CD8-positive, alpha-beta memory T cell (primary cell): ENCODE results near the gene ETV6. TPM values are rescaled to one million over a fixed set of nuclear protein-coding genes. Genes with fewer than 3 reads are reported as not detected.

Experiments used
- CTCF ChIA-PET: fragments of 350-600 bp; sonication (Branson Sonifier 250); formaldehyde crosslinking; loops from one replicate; lab custom pipeline; 2021; ENCODE audit warnings: antibody characterized with exemption; lab: Charles Lee
- POLR2A ChIA-PET: fragments of 350-600 bp; sonication (Branson Sonifier 250); formaldehyde crosslinking; loops from one replicate; lab custom pipeline; 2021; ENCODE audit warnings: antibody characterized with exemption; lab: Charles Lee
- DNase-seq, 5 donors: peaks; one replicate each; pipeline versions ENCODE4 v3.0.0 to v3.0.0-alpha.2; 2020 to 2022; ENCODE audit warnings: mixed read lengths in 1 of 5
- H3K27ac ChIP-seq: one replicate; pipeline ENCODE4 v1.7.0; 2013; ENCODE audit warnings: low read depth, mild to moderate bottlenecking, low read length, moderate library complexity
- H3K27me3 ChIP-seq: 2 replicates; pipeline ENCODE4 v1.7.0; 2013; ENCODE audit warnings: low read length, mild to moderate bottlenecking; ENCODE audit not compliant: insufficient read depth, poor library complexity, severe bottlenecking
- H3K36me3 ChIP-seq: 2 replicates; pipeline ENCODE4 v1.7.0; 2013; ENCODE audit warnings: mild to moderate bottlenecking, low read length, moderate library complexity; ENCODE audit not compliant: insufficient read depth
- H3K4me1 ChIP-seq: 2 replicates; pipeline ENCODE4 v1.7.0; 2013; ENCODE audit warnings: mild to moderate bottlenecking, low read length, moderate library complexity; ENCODE audit not compliant: insufficient read depth
- H3K4me3 ChIP-seq: 2 replicates; pipeline ENCODE4 v1.7.0; 2013; ENCODE audit warnings: mild to moderate bottlenecking, low read length
- H3K9me3 ChIP-seq: 2 replicates; pipeline ENCODE4 v1.7.0; 2013; ENCODE audit warnings: mild to moderate bottlenecking, low read length
- H3K27ac Mint-ChIP-seq, 8 donors: one replicate each; pipeline ENCODE4 v1.8.0; 2020 to 2021; ENCODE audit warnings: mixed read lengths in 8 of 8, mild to moderate bottlenecking in 6 of 8, inconsistent platforms in 3 of 8, moderate library complexity in 3 of 8
- H3K27me3 Mint-ChIP-seq, 2 donors: one replicate each; pipeline ENCODE4 v1.8.0; 2020 to 2021; ENCODE audit warnings: mixed read lengths in 2 of 2, mild to moderate bottlenecking in 1 of 2, moderate library complexity in 1 of 2
- H3K36me3 Mint-ChIP-seq, 3 donors: one replicate each; pipeline ENCODE4 v1.8.0; 2020 to 2021; ENCODE audit warnings: mixed read lengths in 3 of 3, inconsistent platforms in 1 of 3, mild to moderate bottlenecking in 1 of 3
- H3K4me1 Mint-ChIP-seq, 3 donors: one replicate each; pipeline ENCODE4 v1.8.0; 2020 to 2021; ENCODE audit warnings: mixed read lengths in 3 of 3, inconsistent platforms in 1 of 3, mild to moderate bottlenecking in 1 of 3
- H3K4me3 Mint-ChIP-seq, 7 donors: one replicate each; pipeline ENCODE4 v1.8.0; 2020 to 2021; ENCODE audit warnings: mixed read lengths in 7 of 7, mild to moderate bottlenecking in 6 of 7, moderate library complexity in 4 of 7, inconsistent platforms in 2 of 7
- H3K9me3 Mint-ChIP-seq, 5 donors: one replicate each; pipeline ENCODE4 v1.8.0; 2020 to 2022; ENCODE audit warnings: mixed read lengths in 5 of 5, mild to moderate bottlenecking in 3 of 5, moderate library complexity in 2 of 5, inconsistent platforms in 1 of 5
- polyA plus RNA-seq: library from polyadenylated mRNA; unstranded; fragments of 300-500 nt; fragmentation: Illumina TruSeq; gene quantifications from one replicate; pipeline ENCODE4 v1.2.3, GENCODE V29; 2021
- total RNA-seq, 2 experiments: library from RNA; stranded (reverse); gene quantifications; one replicate each; pipeline ENCODE4 v1.2.3, GENCODE V29; 2021

The ETV6 gene
- total and polyA plus RNA-seq, 3 experiments from 2014 or later: 6.0 to 51.5 (median 49.3) TPM

- H3K9me3 ChIP-seq: no peaks in the 10 kb centered on the region
- Mint-ChIP-seq H3K4me3 (no peak overlapping the region), H3K27me3 (no peaks in the 10 kb centered on the region), H3K9me3 (no peaks in the 10 kb centered on the region), H3K27ac (no peak overlapping the region), H3K4me1 (peaks cover 4 to 18% (median 8%) of the 10 kb centered on the region in 3 donors), H3K36me3 (peaks cover 0 to 56% (median 30%) of the 10 kb centered on the region in 3 donors)
- no peak for DNase-seq
- H3K36me3 ChIP-seq: no peaks in the 10 kb centered on the region
- POLR2A ChIA-PET: no interaction called here
- CTCF ChIA-PET: interaction anchor here (1.0 kb wide), 1 partner anchor 10 kb away, joined by 4 read pairs; no protein-coding TSS in a partner anchor
- H3K27ac ChIP-seq: no peak overlapping the region
- no peaks in the 10 kb centered on the region for H3K4me1 ChIP-seq
- H3K27me3 ChIP-seq: no peaks in the 10 kb centered on the region
- H3K4me3 ChIP-seq: no peak overlapping the region
Observed at GRCh38 chr12:11753826-11754225, 104.4 kb downstream of the ETV6 start.

GRCh38 chr12:11754256-11754655 is 104.8 kb downstream of the ETV6 start:
- CTCF ChIA-PET: no interaction called here
- no peak overlapping the region for H3K27ac Mint-ChIP-seq
- H3K4me1 Mint-ChIP-seq: peaks cover 4 to 17% (median 8%) of the 10 kb centered on the region in 3 donors
- peaks cover 0 to 58% (median 30%) of the 10 kb centered on the region in 3 donors for H3K36me3 Mint-ChIP-seq
- no peaks in the 10 kb centered on the region for H3K27me3 Mint-ChIP-seq
- H3K9me3 Mint-ChIP-seq: no peaks in the 10 kb centered on the region
- POLR2A ChIA-PET: no interaction called here
- no peak overlapping the region for H3K4me3 Mint-ChIP-seq
- Histone ChIP-seq H3K9me3 (no peaks in the 10 kb centered on the region), H3K4me1 (no peaks in the 10 kb centered on the region), H3K4me3 (no peak overlapping the region), H3K27ac (no peak overlapping the region), H3K27me3 (no peaks in the 10 kb centered on the region), H3K36me3 (no peaks in the 10 kb centered on the region)
- no peak for DNase-seq

GRCh38 chr12:11755302-11755930 is 105.9 kb downstream of the ETV6 start:
- peaks cover 0 to 58% (median 33%) of the 10 kb centered on the region in 3 donors for H3K36me3 Mint-ChIP-seq
- no peaks in the 10 kb centered on the region for H3K4me1 ChIP-seq
- H3K9me3 ChIP-seq: no peaks in the 10 kb centered on the region
- no peaks in the 10 kb centered on the region for H3K27me3 Mint-ChIP-seq
- H3K27ac ChIP-seq: no peak overlapping the region
- no peaks in the 10 kb centered on the region for H3K36me3 ChIP-seq
- no peak overlapping the region for H3K4me3 Mint-ChIP-seq
- H3K27ac Mint-ChIP-seq: peak overlapping the region in 1 of 8 donors; percentile 43
- H3K4me1 Mint-ChIP-seq: peaks cover 4 to 15% (median 12%) of the 10 kb centered on the region in 3 donors
- ChIA-PET CTCF (no interaction called here), POLR2A (no interaction called here)
- no peaks in the 10 kb centered on the region for H3K27me3 ChIP-seq
- no peak for DNase-seq
- no peak overlapping the region for H3K4me3 ChIP-seq
- no peaks in the 10 kb centered on the region for H3K9me3 Mint-ChIP-seq

- Histone ChIP-seq H3K27ac (no peak overlapping the region), H3K4me1 (no peaks in the 10 kb centered on the region), H3K9me3 (no peaks in the 10 kb centered on the region), H3K27me3 (no peaks in the 10 kb centered on the region), H3K4me3 (no peak overlapping the region), H3K36me3 (no peaks in the 10 kb centered on the region)
- CTCF ChIA-PET: no interaction called here
- Mint-ChIP-seq H3K36me3 (peaks cover 0 to 58% (median 33%) of the 10 kb centered on the region in 3 donors), H3K27me3 (no peaks in the 10 kb centered on the region), H3K9me3 (no peaks in the 10 kb centered on the region), H3K4me1 (peaks cover 6 to 19% (median 14%) of the 10 kb centered on the region in 3 donors), H3K27ac (peak overlapping the region in 2 of 8 donors; percentile 11 to 43), H3K4me3 (no peak overlapping the region)
- POLR2A ChIA-PET: no interaction called here
- no peak for DNase-seq
Observed at GRCh38 chr12:11756022-11756421, 106.5 kb downstream of the ETV6 start.

- no peaks in the 10 kb centered on the region for H3K9me3 Mint-ChIP-seq
- H3K4me1 ChIP-seq: no peaks in the 10 kb centered on the region
- no peaks in the 10 kb centered on the region for H3K9me3 ChIP-seq
- H3K27ac Mint-ChIP-seq: no peak overlapping the region
- no peaks in the 10 kb centered on the region for H3K36me3 ChIP-seq
- H3K27me3 Mint-ChIP-seq: no peaks in the 10 kb centered on the region
- no peak overlapping the region for H3K4me3 ChIP-seq
- ChIA-PET POLR2A (no interaction called here), CTCF (no interaction called here)
- no peak overlapping the region for H3K4me3 Mint-ChIP-seq
- peaks cover 10 to 24% (median 16%) of the 10 kb centered on the region in 3 donors for H3K4me1 Mint-ChIP-seq
- no peak for DNase-seq
- no peak overlapping the region for H3K27ac ChIP-seq
- peaks cover 0 to 56% (median 30%) of the 10 kb centered on the region in 3 donors for H3K36me3 Mint-ChIP-seq
- no peaks in the 10 kb centered on the region for H3K27me3 ChIP-seq
Observed at GRCh38 chr12:11756523-11756922, 107.0 kb downstream of the ETV6 start.

GRCh38 chr12:11757095-11757494 is 107.6 kb downstream of the ETV6 start:
- Mint-ChIP-seq H3K4me3 (no peak overlapping the region), H3K36me3 (peaks cover 0 to 51% (median 26%) of the 10 kb centered on the region in 3 donors), H3K27ac (no peak overlapping the region), H3K4me1 (peaks cover 12 to 29% (median 22%) of the 10 kb centered on the region in 3 donors), H3K9me3 (no peaks in the 10 kb centered on the region), H3K27me3 (no peaks in the 10 kb centered on the region)
- Histone ChIP-seq H3K4me3 (no peak overlapping the region), H3K27me3 (no peaks in the 10 kb centered on the region), H3K9me3 (no peaks in the 10 kb centered on the region), H3K4me1 (peaks cover 3% of the 10 kb centered on the region), H3K27ac (no peak overlapping the region), H3K36me3 (no peaks in the 10 kb centered on the region)
- CTCF ChIA-PET: no interaction called here
- POLR2A ChIA-PET: no interaction called here
- no peak for DNase-seq

- POLR2A ChIA-PET: no interaction called here
Observed at GRCh38 chr12:11757531-11757930, 108.1 kb downstream of the ETV6 start.

GRCh38 chr12:11758087-11758486 is 108.6 kb downstream of the ETV6 start:
- Histone ChIP-seq H3K9me3 (no peaks in the 10 kb centered on the region), H3K4me3 (no peak overlapping the region), H3K27me3 (no peaks in the 10 kb centered on the region), H3K36me3 (no peaks in the 10 kb centered on the region), H3K4me1 (peaks cover 5% of the 10 kb centered on the region), H3K27ac (no peak overlapping the region)
- no peak for DNase-seq
- no peaks in the 10 kb centered on the region for H3K9me3 Mint-ChIP-seq
- no peaks in the 10 kb centered on the region for H3K27me3 Mint-ChIP-seq
- ChIA-PET POLR2A (no interaction called here), CTCF (interaction anchor here (0.6 kb wide), 1 partner anchor 280 kb away, joined by 3 read pairs; no protein-coding TSS in a partner anchor)
- peaks cover 16 to 39% (median 32%) of the 10 kb centered on the region in 3 donors for H3K4me1 Mint-ChIP-seq
- no peak overlapping the region for H3K4me3 Mint-ChIP-seq
- peaks cover 0 to 42% (median 24%) of the 10 kb centered on the region in 3 donors for H3K36me3 Mint-ChIP-seq
- peak overlapping the region in 1 of 8 donors; percentile 44 for H3K27ac Mint-ChIP-seq

More at GRCh38 chr12:11757531-11757930, 108.1 kb downstream of the ETV6 start:
- Mint-ChIP-seq H3K4me1 (peaks cover 14 to 34% (median 26%) of the 10 kb centered on the region in 3 donors), H3K27me3 (no peaks in the 10 kb centered on the region), H3K4me3 (no peak overlapping the region), H3K27ac (no peak overlapping the region), H3K36me3 (peaks cover 0 to 47% (median 26%) of the 10 kb centered on the region in 3 donors), H3K9me3 (no peaks in the 10 kb centered on the region)
- Histone ChIP-seq H3K9me3 (no peaks in the 10 kb centered on the region), H3K27ac (no peak overlapping the region), H3K4me3 (no peak overlapping the region), H3K4me1 (peaks cover 5% of the 10 kb centered on the region), H3K27me3 (no peaks in the 10 kb centered on the region), H3K36me3 (no peaks in the 10 kb centered on the region)
- CTCF ChIA-PET: no interaction called here
- DNase-seq: no peak
